HepG2 (cell line): ENCODE results near the gene ZBTB9. TPM values are rescaled to one million over a fixed set of nuclear protein-coding genes. Genes with fewer than 3 reads are reported as not detected.

Experiments
- HNF4G ChIP-seq, 2 experiments: sonication (generic) in 1 of 2; formaldehyde crosslinking in 1 of 2; IDR thresholded peaks; 2 replicates each; pipeline versions ENCODE4 v1.4.0 to v1.6.1; 2011 to 2020; ENCODE audit warnings: borderline replicate concordance in 2 of 2, low read depth in 2 of 2, mild to moderate bottlenecking in 2 of 2, low read length in 1 of 2, missing genetic modification reagents in 1 of 2, moderate library complexity in 1 of 2
- JUND ChIP-seq: sonication (generic); formaldehyde crosslinking; IDR thresholded peaks from 2 replicates; pipeline ENCODE4 v1.8.0; 2022; ENCODE audit warnings: mild to moderate bottlenecking, missing genetic modification reagents
- KDM3A ChIP-seq: IDR thresholded peaks from 2 replicates; pipeline ENCODE4 v1.6.1; 2018; ENCODE audit warnings: low read depth, missing compliant biosample characterization
- PTBP1 ChIP-seq: fragments of 200-400 bp; formaldehyde crosslinking; IDR thresholded peaks from 2 replicates; pipeline ENCODE4 v1.6.1; 2018; ENCODE audit warnings: low read length, low read depth; ENCODE audit not compliant: poor library complexity, severe bottlenecking
- RBM39 ChIP-seq: fragments of 200-400 bp; formaldehyde crosslinking; IDR thresholded peaks from one replicate; pipeline ENCODE4 v1.6.1; 2018; ENCODE audit warnings: antibody characterized with exemption, mild to moderate bottlenecking, low read depth, low read length; ENCODE audit not compliant: poor library complexity, severe bottlenecking
- SMARCC2 ChIP-seq: fragments of 450-650 bp; IDR thresholded peaks from 2 replicates; pipeline ENCODE4 v1.6.1; 2017; ENCODE audit warnings: antibody characterized with exemption, mild to moderate bottlenecking
- SP140L ChIP-seq: sonication (generic); formaldehyde crosslinking; IDR thresholded peaks from 2 replicates; pipeline ENCODE4 v1.4.0; 2020; ENCODE audit warnings: missing genetic modification reagents, borderline replicate concordance
- SRY ChIP-seq: sonication (generic); formaldehyde crosslinking; IDR thresholded peaks from 2 replicates; pipeline ENCODE4 v1.8.0; 2022; ENCODE audit warnings: mild to moderate bottlenecking, missing genetic modification reagents
- ZNF619 ChIP-seq: sonication (generic); formaldehyde crosslinking; IDR thresholded peaks from 2 replicates; pipeline ENCODE4 v1.4.0; 2020; ENCODE audit warnings: mild to moderate bottlenecking, missing genetic modification reagents
- ZNF670 ChIP-seq: sonication (generic); formaldehyde crosslinking; IDR thresholded peaks from 2 replicates; pipeline ENCODE4 v1.8.0; 2022; ENCODE audit warnings: mild to moderate bottlenecking, missing genetic modification reagents, borderline replicate concordance
- polyA plus RNA-seq, 8 experiments: library from polyadenylated mRNA; depleted of rRNA in 3 of 8; stranded (reverse) in 7 of 8; unstranded in 1 of 8; fragments of >200 nt; fragmentation: Illumina TruSeq in 4 of 8; extraction: Trizol in 4 of 8; gene quantifications; 2 replicates each; pipeline versions ENCODE4 v1.2.1 to v1.2.3, GENCODE V29; 2011 to 2016; ENCODE audit warnings: low read depth in 4 of 8, missing spikeins in 1 of 8, mixed read lengths in 1 of 8; ENCODE audit not compliant: insufficient read depth in 1 of 8
- total RNA-seq, 5 experiments: library from RNA; depleted of rRNA; stranded (reverse); fragments of >200 nt; fragmentation: Illumina TruSeq; extraction: Trizol; gene quantifications; 2 replicates each; pipeline ENCODE4 v1.2.3, GENCODE V29; 2016; ENCODE audit warnings: low read depth in 1 of 5
- TF ChIP-seq, protein P1 (sequence below): sonication (generic); formaldehyde crosslinking; IDR thresholded peaks from 2 replicates; pipeline ENCODE4 v1.5.1; 2020; ENCODE audit warnings: mild to moderate bottlenecking, missing genetic modification reagents, borderline replicate concordance
- TF ChIP-seq, protein P2 (sequence below): sonication (generic); formaldehyde crosslinking; conservative IDR thresholded peaks from 2 replicates; pipeline ENCODE4 v1.4.0; 2020; ENCODE audit warnings: missing genetic modification reagents
- TF ChIP-seq, protein P3 (sequence below): sonication (generic); formaldehyde crosslinking; IDR thresholded peaks from 2 replicates; pipeline ENCODE4 v1.4.0; 2020; ENCODE audit warnings: missing genetic modification reagents; ENCODE audit errors: not compliant biosample characterization
- TF ChIP-seq, protein P4 (sequence below): sonication (generic); formaldehyde crosslinking; IDR thresholded peaks from 2 replicates; pipeline ENCODE4 v1.8.1; 2023; ENCODE audit warnings: mild to moderate bottlenecking, inconsistent platforms, moderate library complexity, missing genetic modification reagents, borderline replicate concordance
- TF ChIP-seq, protein P5 (sequence below): sonication (generic); formaldehyde crosslinking; IDR thresholded peaks from 2 replicates; pipeline ENCODE4 v1.4.0; 2020; ENCODE audit warnings: missing genetic modification reagents

Gene ZBTB9
- total and polyA plus RNA-seq, 2 of the 13 experiments (the other 11 are each of a cell fraction or from before 2014, with no cell fraction given) = 5.3 to 9.2 TPM

DNA sequence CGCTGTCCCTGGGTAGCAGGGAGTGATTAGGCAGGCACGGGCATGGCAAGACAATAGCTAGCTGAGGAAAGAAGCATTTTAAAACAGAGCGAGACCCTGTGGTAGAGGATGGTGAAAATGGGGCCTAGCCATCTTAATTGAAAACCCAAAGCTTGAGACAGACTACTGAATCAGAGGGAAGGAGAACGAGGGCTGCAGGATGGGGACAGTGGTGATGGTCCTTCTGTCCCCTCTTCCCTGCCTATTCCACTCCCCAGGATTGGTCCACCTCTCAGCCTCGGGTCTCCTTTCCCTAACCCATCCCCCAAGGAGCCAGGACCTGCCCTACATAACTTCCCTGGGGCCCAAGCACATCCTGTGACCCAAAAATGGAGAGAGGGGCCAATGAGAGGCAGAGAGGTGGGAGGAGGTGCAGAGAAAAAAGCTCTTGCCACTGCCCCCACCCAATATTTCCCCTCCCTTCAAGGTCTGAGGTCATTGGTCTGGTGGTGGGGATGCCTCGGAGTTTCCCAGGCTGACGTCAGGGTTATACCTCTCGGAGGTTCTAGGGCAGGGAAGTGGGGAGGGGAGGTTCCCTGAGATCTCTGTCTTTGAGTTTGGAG is 35.6 kb upstream of the ZBTB9 start (continued):
- TF ChIP-seq HNF4G (IDR thresholded peaks at IDR 0.05; ENCODE audit: borderline replicate concordance, low read depth, low read length) (no peak), HNF4G (CRISPR knock-in tag; IDR thresholded peaks at IDR 0.05; ENCODE audit: borderline replicate concordance, low read depth) (0 out of 2 replicates have a peak, but pooled peaks have one; percentile 1), SRY (CRISPR knock-in tag) (0 out of 2 replicates have a peak, but pooled peaks have one; percentile 1), ZNF619 (CRISPR knock-in tag) (0 out of 2 replicates have a peak, but pooled peaks have one; percentile 2), SP140L (CRISPR knock-in tag) (peak; percentile 25; the same call in 1 of the 2 replicates), PTBP1 (no peak), RBM39 (no peak), KDM3A (CRISPR knock-in tag) (no peak), SMARCC2 (0 out of 2 replicates have a peak, but pooled peaks have one; percentile 7), JUND (CRISPR knock-in tag) (0 out of 2 replicates have a peak, but pooled peaks have one; percentile 7), ZNF670 (CRISPR knock-in tag) (peak; percentile 18; the same call in 1 of the 2 replicates)
- TF ChIP-seq, protein P1, sequence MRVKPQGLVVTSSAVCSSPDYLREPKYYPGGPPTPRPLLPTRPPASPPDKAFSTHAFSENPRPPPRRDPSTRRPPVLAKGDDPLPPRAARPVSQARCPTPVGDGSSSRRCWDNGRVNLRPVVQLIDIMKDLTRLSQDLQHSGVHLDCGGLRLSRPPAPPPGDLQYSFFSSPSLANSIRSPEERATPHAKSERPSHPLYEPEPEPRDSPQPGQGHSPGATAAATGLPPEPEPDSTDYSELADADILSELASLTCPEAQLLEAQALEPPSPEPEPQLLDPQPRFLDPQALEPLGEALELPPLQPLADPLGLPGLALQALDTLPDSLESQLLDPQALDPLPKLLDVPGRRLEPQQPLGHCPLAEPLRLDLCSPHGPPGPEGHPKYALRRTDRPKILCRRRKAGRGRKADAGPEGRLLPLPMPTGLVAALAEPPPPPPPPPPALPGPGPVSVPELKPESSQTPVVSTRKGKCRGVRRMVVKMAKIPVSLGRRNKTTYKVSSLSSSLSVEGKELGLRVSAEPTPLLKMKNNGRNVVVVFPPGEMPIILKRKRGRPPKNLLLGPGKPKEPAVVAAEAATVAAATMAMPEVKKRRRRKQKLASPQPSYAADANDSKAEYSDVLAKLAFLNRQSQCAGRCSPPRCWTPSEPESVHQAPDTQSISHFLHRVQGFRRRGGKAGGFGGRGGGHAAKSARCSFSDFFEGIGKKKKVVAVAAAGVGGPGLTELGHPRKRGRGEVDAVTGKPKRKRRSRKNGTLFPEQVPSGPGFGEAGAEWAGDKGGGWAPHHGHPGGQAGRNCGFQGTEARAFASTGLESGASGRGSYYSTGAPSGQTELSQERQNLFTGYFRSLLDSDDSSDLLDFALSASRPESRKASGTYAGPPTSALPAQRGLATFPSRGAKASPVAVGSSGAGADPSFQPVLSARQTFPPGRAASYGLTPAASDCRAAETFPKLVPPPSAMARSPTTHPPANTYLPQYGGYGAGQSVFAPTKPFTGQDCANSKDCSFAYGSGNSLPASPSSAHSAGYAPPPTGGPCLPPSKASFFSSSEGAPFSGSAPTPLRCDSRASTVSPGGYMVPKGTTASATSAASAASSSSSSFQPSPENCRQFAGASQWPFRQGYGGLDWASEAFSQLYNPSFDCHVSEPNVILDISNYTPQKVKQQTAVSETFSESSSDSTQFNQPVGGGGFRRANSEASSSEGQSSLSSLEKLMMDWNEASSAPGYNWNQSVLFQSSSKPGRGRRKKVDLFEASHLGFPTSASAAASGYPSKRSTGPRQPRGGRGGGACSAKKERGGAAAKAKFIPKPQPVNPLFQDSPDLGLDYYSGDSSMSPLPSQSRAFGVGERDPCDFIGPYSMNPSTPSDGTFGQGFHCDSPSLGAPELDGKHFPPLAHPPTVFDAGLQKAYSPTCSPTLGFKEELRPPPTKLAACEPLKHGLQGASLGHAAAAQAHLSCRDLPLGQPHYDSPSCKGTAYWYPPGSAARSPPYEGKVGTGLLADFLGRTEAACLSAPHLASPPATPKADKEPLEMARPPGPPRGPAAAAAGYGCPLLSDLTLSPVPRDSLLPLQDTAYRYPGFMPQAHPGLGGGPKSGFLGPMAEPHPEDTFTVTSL = 0 out of 2 replicates have a peak, but pooled peaks have one; percentile 43
- TF ChIP-seq, protein P2, sequence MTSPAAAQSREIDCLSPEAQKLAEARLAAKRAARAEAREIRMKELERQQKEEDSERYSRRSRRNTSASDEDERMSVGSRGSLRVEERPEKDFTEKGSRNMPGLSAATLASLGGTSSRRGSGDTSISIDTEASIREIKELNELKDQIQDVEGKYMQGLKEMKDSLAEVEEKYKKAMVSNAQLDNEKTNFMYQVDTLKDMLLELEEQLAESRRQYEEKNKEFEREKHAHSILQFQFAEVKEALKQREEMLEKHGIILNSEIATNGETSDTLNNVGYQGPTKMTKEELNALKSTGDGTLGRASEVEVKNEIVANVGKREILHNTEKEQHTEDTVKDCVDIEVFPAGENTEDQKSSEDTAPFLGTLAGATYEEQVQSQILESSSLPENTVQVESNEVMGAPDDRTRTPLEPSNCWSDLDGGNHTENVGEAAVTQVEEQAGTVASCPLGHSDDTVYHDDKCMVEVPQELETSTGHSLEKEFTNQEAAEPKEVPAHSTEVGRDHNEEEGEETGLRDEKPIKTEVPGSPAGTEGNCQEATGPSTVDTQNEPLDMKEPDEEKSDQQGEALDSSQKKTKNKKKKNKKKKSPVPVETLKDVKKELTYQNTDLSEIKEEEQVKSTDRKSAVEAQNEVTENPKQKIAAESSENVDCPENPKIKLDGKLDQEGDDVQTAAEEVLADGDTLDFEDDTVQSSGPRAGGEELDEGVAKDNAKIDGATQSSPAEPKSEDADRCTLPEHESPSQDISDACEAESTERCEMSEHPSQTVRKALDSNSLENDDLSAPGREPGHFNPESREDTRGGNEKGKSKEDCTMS (CRISPR knock-in tag) = 0 out of 2 replicates have a peak, but pooled peaks have one; percentile 15
- TF ChIP-seq, protein P3, sequence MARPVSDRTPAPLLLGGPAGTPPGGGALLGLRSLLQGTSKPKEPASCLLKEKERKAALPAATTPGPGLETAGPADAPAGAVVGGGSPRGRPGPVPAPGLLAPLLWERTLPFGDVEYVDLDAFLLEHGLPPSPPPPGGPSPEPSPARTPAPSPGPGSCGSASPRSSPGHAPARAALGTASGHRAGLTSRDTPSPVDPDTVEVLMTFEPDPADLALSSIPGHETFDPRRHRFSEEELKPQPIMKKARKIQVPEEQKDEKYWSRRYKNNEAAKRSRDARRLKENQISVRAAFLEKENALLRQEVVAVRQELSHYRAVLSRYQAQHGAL (CRISPR knock-in tag) = peak; percentile 49
- TF ChIP-seq, protein P4, sequence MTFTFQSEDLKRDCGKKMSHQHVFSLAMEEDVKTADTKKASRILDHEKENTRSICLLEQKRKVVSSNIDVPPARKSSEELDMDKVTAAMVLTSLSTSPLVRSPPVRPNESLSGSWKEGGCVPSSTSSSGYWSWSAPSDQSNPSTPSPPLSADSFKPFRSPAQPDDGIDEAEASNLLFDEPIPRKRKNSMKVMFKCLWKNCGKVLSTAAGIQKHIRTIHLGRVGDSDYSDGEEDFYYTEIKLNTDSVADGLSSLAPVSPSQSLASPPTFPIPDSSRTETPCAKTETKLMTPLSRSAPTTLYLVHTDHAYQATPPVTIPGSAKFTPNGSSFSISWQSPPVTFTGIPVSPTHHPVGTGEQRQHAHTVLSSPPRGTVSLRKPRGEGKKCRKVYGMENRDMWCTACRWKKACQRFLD (CRISPR knock-in tag) = 0 out of 2 replicates have a peak, but pooled peaks have one; percentile 24
- TF ChIP-seq, protein P5, sequence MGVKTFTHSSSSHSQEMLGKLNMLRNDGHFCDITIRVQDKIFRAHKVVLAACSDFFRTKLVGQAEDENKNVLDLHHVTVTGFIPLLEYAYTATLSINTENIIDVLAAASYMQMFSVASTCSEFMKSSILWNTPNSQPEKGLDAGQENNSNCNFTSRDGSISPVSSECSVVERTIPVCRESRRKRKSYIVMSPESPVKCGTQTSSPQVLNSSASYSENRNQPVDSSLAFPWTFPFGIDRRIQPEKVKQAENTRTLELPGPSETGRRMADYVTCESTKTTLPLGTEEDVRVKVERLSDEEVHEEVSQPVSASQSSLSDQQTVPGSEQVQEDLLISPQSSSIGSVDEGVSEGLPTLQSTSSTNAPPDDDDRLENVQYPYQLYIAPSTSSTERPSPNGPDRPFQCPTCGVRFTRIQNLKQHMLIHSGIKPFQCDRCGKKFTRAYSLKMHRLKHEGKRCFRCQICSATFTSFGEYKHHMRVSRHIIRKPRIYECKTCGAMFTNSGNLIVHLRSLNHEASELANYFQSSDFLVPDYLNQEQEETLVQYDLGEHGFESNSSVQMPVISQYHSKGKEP = 0 out of 2 replicates have a peak, but pooled peaks have one; percentile 3
